SU-DHL-6 (cell line): ENCODE measurements around the gene POLR2C.

ENCODE experiments used
- CTCF ChIP-seq: fragments of 200-600 bp; sonication (generic); IDR thresholded peaks from one replicate; pipeline ENCODE4 v1.5.1; 2017; ENCODE audit warnings: antibody characterized with exemption, mild to moderate bottlenecking, low read length, moderate library complexity; ENCODE audit not compliant: insufficient read depth, poor library complexity, severe bottlenecking
- EZH2phosphoT487 ChIP-seq: fragments of 200-600 bp; sonication (generic), shearing (Covaris generic); conservative IDR thresholded peaks from 2 replicates; pipeline ENCODE4 v1.6.1; 2018; ENCODE audit warnings: mild to moderate bottlenecking, antibody characterized with exemption, low read length, moderate library complexity, mixed read lengths

- TF ChIP-seq EZH2phosphoT487 (no peak), CTCF (no peak)
Measured at GRCh38 chr16:57434003-57434402, 28.5 kb upstream of the POLR2C start.
